ENCODE results near the gene SULT6B1.

SULT6B1 gene

DNA sequence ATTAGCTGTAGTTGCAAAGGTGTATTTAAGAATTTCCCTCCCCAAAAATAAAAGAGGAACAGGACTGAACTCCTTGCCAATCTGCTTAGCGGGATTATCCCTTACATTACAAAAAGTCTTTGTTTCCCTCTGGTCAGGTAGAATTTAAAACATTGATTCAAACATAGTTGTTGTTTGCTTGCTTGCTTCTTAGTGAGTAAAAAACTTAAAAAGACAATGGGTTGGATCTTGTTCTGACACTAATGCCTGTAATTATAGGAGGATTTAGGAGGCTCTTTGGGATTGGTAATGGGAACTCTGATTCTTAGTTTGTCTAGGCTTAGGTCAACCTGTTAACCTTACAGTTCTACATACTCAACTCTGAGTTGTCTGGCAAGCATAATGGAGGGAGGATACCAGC, 4.1 kb upstream of the SULT6B1 start:
- TF ChIP-seq, protein P1, sequence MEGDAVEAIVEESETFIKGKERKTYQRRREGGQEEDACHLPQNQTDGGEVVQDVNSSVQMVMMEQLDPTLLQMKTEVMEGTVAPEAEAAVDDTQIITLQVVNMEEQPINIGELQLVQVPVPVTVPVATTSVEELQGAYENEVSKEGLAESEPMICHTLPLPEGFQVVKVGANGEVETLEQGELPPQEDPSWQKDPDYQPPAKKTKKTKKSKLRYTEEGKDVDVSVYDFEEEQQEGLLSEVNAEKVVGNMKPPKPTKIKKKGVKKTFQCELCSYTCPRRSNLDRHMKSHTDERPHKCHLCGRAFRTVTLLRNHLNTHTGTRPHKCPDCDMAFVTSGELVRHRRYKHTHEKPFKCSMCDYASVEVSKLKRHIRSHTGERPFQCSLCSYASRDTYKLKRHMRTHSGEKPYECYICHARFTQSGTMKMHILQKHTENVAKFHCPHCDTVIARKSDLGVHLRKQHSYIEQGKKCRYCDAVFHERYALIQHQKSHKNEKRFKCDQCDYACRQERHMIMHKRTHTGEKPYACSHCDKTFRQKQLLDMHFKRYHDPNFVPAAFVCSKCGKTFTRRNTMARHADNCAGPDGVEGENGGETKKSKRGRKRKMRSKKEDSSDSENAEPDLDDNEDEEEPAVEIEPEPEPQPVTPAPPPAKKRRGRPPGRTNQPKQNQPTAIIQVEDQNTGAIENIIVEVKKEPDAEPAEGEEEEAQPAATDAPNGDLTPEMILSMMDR (IDR thresholded peaks at IDR 0.05; ENCODE audit: low read depth, low read length, missing control alignments): no peak
- H3K4me3 ChIP-seq (ENCODE audit: low read depth, low read length): no peak overlapping the region
- no peak for DNase-seq (ENCODE audit: low read depth)

DNA sequence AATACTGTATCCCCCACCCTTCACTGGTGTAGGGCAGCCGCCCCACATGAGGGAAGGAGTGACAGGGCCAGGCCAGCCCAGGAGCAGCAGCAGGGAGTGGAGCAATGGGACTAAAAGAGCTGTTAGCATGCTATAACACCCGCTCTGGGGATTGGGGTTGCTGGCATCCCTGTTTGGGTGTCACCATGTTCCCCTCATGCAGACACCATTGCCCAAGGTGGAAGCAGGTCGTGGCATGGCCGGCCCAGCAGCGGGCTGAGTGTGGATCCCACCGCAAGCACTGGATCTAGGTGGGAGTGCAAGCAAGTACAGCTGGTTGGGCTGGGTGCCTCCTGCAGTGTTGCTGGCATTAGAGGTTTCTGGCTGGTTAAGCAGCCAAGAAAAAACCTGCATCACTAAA, 3.3 kb upstream of the SULT6B1 start:
- DNase-seq (ENCODE audit: low read depth): no peak
- no peak overlapping the region for H3K4me3 ChIP-seq (ENCODE audit: low read depth, low read length)
- TF ChIP-seq, protein P1 (IDR thresholded peaks at IDR 0.05; ENCODE audit: low read depth, low read length, missing control alignments): no peak

DNA sequence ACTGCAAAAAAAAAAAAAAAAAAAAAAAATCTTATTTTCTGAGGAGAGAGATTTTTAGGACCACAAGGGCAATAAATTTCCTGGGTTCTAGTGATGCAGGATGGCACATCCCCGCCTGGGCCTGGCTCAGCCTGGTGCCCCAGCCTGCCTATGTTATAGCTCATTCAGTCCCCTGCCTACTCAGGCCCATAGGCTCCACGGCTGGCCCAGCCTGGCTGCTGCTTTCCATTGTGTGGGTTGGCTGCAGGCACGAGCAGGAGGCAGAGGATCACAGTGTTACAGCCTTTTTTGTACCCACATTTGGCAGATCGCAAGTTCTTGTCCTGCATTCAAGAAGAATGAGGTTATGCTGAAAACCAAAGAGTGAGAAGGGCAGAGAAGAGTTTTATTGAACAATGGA, 2.8 kb upstream of the SULT6B1 start:
- no peak overlapping the region for H3K4me3 ChIP-seq (ENCODE audit: low read depth, low read length)
- no peak for DNase-seq (ENCODE audit: low read depth)
- TF ChIP-seq, protein P1 (IDR thresholded peaks at IDR 0.05; ENCODE audit: low read depth, low read length, missing control alignments): no peak

- no peak overlapping the region for H3K4me3 ChIP-seq (ENCODE audit: low read depth, low read length)
- TF ChIP-seq, protein P1 (IDR thresholded peaks at IDR 0.05; ENCODE audit: low read depth, low read length, missing control alignments): no peak
- no peak for DNase-seq (ENCODE audit: low read depth)
Measured at GRCh38 chr2:37190290-37190689, 1.8 kb upstream of the SULT6B1 start.

GRCh38 chr2:37189452-37190153, 1.1 kb upstream of the SULT6B1 start:
- TF ChIP-seq, protein P1 (IDR thresholded peaks at IDR 0.05; ENCODE audit: low read depth, low read length, missing control alignments): no peak
- no peak for DNase-seq (ENCODE audit: low read depth)
- H3K4me3 ChIP-seq (ENCODE audit: low read depth, low read length): no peak overlapping the region

DNA sequence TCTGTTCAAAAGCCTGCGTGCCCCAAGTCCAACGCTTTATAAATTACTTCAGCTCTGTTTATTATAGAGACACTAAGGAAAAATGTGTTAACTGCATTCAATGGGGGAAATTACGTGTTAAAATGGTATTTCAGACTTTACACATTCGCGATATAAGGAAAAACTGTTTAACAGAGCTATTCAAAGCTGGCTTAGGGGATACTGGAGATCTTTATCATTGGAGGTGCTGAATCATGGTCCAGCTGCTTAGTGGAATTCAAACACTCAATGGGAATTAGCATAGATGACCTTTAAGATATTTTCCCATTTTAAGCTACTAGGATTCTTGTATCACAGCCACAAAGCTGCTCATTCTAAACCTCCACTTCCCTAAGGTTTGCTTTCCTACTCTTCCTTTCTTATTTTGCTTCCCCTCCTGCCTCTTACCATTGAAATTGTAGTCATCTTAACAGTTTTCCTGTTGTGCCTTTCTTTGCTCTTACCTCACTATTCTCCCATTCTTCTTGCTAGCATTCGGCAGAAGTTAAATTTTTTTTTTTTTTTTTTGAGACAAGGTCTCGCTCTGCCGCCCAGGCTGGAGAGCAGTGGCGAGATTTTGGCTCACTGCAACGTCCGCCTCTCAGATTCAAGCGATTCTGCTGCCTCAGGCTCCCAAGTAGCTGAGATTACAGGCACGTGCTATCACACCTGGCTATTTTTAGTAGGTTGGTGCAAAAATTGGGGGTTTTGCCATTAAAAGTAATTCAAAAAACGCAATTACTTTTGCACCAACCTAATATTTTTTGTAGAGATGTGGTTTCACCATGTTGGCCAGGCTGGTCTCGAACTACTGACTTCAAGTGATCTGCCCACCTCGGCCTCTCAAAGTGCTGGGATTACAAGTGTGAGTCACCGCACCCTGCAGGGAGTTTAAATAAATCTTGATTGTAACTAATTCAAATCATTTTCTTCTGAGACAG, 6.5 kb downstream of the SULT6B1 start:
- DNase-seq (ENCODE audit: low read depth): no peak
- no peak overlapping the region for H3K4me3 ChIP-seq (ENCODE audit: low read depth, low read length)
- TF ChIP-seq, protein P1 (IDR thresholded peaks at IDR 0.05; ENCODE audit: low read depth, low read length, missing control alignments): no peak
